GM10248 (cell line): ENCODE measurements around the gene HK1.

ENCODE experiments used
- CTCF ChIA-PET: fragments of 300-600 bp; sonication (Branson Sonifier 250); formaldehyde crosslinking; extraction: SDS; loops from one replicate; lab custom pipeline; 2021; ENCODE audit warnings: antibody characterized with exemption; lab: Yijun Ruan, JAX
- POLR2A ChIA-PET: fragments of 350-650 bp; sonication (Branson Sonifier 250); formaldehyde crosslinking; extraction: SDS; loops from one replicate; lab custom pipeline; 2020; ENCODE audit warnings: antibody characterized with exemption; lab: Yijun Ruan, JAX
- DNase-seq: peaks from one replicate; pipeline ENCODE4 v3.0.0; 2012; ENCODE audit errors: extremely low spot score
- CTCF ChIP-seq: IDR thresholded peaks from 2 replicates; pipeline ENCODE4 v1.5.1; 2012; ENCODE audit warnings: mild to moderate bottlenecking, low read depth; ENCODE audit errors: extremely low read depth, missing control alignments, control extremely low read depth

Gene HK1

GRCh38 chr10:69358148-69358795 is 80.0 kb downstream of the HK1 start:
- TF ChIP-seq CTCF = no peak
- POLR2A ChIA-PET = no interaction called here
- DNase-seq = no peak
- CTCF ChIA-PET = interaction anchor here (1.7 kb wide), 1 partner anchor 10 kb away, joined by 5 read pairs; no protein-coding TSS in a partner anchor

- no peak for DNase-seq
- ChIA-PET CTCF (interaction anchor here (1.7 kb wide), 1 partner anchor 10 kb away, joined by 5 read pairs; no protein-coding TSS in a partner anchor), POLR2A (no interaction called here)
- no peak for TF ChIP-seq CTCF
Measured at GRCh38 chr10:69359148-69359547, 80.9 kb downstream of the HK1 start.

- CTCF ChIA-PET = interaction anchor here (1.7 kb wide), 1 partner anchor 11 kb away, joined by 5 read pairs; no protein-coding TSS in a partner anchor
- POLR2A ChIA-PET = no interaction called here
- no peak for TF ChIP-seq CTCF
- DNase-seq = no peak
Measured at GRCh38 chr10:69359594-69359993, 81.3 kb downstream of the HK1 start.

GRCh38 chr10:69360485-69361302 is 82.4 kb downstream of the HK1 start:
- DNase-seq = no peak
- CTCF ChIA-PET = interaction anchor here (0.9 kb wide), 1 partner anchor 18 kb away, joined by 3 read pairs; no protein-coding TSS in a partner anchor
- TF ChIP-seq CTCF = no peak
- POLR2A ChIA-PET = no interaction called here

- ChIA-PET CTCF (no interaction called here), POLR2A (no interaction called here)
- no peak for TF ChIP-seq CTCF
Measured at GRCh38 chr10:69361303-69361614, 83.0 kb downstream of the HK1 start.

GRCh38 chr10:69362471-69362954 is 84.2 kb downstream of the HK1 start:
- CTCF ChIA-PET = interaction anchor here (1.4 kb wide), 1 partner anchor 9 kb away, joined by 5 read pairs; no protein-coding TSS in a partner anchor
- no peak for DNase-seq
- TF ChIP-seq CTCF = no peak
- POLR2A ChIA-PET = no interaction called here

More at GRCh38 chr10:69361303-69361614, 83.0 kb downstream of the HK1 start:
- DNase-seq = no peak
